Gastrocnemius medialis (tissue), 4 donors: ENCODE results near the gene LRRC4C.

Source experiments
- CTCF ChIP-seq, 5 experiments: fragments of 450-650 bp in 3 of 5; fragments of 200-600 bp in 2 of 5; sonication (generic) in 2 of 5; IDR thresholded peaks in 4 of 5; conservative IDR thresholded peaks in 1 of 5; 1 replicate in 4 of 5; 2 replicates in 1 of 5; pipeline ENCODE4 v1.5.1; 2016 to 2019; ENCODE audit warnings: antibody characterized with exemption in 5 of 5, mild to moderate bottlenecking in 3 of 5, moderate library complexity in 3 of 5
- POLR2A ChIP-seq, 2 donors: fragments of 450-650 bp; IDR thresholded peaks; one replicate each; pipeline ENCODE4 v1.6.1; 2017; ENCODE audit warnings: antibody characterized with exemption in 2 of 2, mild to moderate bottlenecking in 2 of 2, moderate library complexity in 2 of 2

- TF ChIP-seq CTCF (IDR thresholded peaks at IDR 0.05 in 4 of 5, conservative IDR thresholded peaks at IDR 0.05 in 1 of 5), result no peak
- no peak for TF ChIP-seq POLR2A (IDR thresholded peaks at IDR 0.05)
These were observed 1318.9 kb downstream of the LRRC4C start for GRCh38 chr11:40140560-40140959.
